Activated gamma-delta T cell treated with anti-CD3 and anti-CD28 coated beads, Interleukin-2, amount 50 U/mL, for 16 hours (primary cell): ENCODE results near the gene LRFN2.

ENCODE experiments used
- DNase-seq: peaks from one replicate; pipeline ENCODE4 v3.0.0-alpha.2; 2020; ENCODE audit warnings: low read depth

LRFN2 gene

DNA sequence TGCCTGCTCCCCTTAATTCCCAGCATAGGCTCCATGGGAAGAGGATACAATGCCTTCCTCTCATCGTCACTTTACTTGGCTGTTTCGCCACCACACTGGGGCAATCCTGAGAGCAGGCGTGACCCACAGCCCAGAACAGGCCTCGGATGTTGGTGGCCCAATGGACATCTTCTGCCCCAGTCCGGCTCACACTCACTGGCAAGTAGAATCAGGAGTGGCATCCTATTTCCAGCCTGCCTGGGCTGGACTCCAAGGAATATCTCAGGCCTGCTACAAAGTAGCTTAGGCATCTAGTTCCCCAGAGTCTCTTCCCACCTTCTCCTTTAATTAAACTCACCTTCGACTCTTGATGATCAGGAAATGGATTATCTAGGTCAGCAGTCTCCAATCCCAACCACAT lies 110.5 kb downstream of the LRFN2 start:
- no peak for DNase-seq

GRCh38 chr6:40474937-40475336 lies 112.2 kb downstream of the LRFN2 start:
- no peak for DNase-seq

DNA sequence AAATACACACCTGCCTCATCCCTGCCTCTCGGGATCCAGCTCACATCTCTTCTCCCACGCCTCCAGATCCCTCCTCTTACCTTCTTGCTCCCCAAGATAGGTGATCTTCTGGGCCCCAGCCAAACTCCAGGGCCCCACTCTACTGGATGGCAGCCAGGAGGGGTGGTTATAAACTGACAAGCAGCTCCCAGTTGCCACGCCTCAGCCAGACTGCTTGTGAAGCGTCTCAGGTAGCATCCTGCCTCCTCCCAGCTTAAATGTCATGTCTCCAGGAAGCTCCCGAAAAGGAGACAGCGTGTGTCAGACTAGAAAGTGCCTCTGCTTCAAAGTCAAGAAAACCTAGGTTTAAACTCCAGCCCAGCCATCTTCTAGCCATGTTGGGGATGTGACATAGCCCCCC lies 114.1 kb downstream of the LRFN2 start:
- DNase-seq, result no peak

GRCh38 chr6:40472353-40472752 lies 114.8 kb downstream of the LRFN2 start:
- no peak for DNase-seq

GRCh38 chr6:40471243-40471642 lies 115.9 kb downstream of the LRFN2 start:
- DNase-seq, result no peak

- DNase-seq, result no peak
Observed at GRCh38 chr6:40469323-40469722, 117.8 kb downstream of the LRFN2 start.

DNA sequence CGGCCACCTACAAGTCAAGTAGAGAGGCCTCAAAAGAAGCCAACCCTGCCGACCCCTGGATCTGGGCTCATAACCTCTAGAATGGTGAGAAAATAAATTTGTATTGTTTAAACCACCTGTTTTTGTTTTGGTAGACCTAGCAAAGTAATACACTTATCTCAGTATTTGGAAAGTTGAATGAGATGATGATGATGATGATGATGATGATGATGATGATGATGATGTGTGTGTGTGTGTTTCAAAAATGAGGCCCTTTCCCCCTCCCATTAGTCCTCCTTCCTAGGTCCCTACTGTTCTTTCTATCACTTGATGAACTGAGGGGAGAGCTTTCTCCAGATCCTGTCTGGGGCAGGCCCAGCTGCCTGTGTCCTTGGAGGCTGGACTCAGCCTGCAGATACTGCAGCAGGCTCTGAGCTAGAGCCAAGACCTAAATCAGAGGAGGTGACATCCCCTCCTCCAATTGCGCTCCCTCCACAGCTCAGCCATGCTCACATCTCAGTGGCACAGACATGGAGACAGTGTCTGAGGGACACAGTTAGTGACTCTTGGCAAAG lies 120.1 kb downstream of the LRFN2 start:
- DNase-seq, result no peak

- DNase-seq, result no peak
Observed at GRCh38 chr6:40461643-40462042, 125.5 kb downstream of the LRFN2 start.

- no peak for DNase-seq
Observed at GRCh38 chr6:40460380-40460779, 126.8 kb downstream of the LRFN2 start.

DNA sequence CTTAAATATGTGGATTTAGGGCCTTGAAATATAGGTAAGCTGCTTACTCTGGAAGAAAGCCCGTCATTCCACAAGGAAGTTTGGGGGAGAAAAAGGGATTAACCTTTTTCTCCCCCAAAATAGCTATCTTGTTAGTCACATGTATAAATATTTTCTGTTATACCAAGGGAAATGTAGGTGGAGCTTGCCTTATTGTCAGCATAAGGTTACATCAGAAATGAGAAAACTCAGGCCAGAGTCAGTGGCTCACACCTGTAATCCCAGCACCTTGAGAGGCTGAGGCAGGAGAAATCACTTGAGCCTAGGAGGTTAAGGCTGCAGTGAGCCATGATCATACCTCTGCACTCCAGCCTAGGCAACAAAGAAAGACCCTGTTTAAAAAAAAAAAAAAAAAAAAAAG lies 129.9 kb downstream of the LRFN2 start:
- DNase-seq, result no peak

DNA sequence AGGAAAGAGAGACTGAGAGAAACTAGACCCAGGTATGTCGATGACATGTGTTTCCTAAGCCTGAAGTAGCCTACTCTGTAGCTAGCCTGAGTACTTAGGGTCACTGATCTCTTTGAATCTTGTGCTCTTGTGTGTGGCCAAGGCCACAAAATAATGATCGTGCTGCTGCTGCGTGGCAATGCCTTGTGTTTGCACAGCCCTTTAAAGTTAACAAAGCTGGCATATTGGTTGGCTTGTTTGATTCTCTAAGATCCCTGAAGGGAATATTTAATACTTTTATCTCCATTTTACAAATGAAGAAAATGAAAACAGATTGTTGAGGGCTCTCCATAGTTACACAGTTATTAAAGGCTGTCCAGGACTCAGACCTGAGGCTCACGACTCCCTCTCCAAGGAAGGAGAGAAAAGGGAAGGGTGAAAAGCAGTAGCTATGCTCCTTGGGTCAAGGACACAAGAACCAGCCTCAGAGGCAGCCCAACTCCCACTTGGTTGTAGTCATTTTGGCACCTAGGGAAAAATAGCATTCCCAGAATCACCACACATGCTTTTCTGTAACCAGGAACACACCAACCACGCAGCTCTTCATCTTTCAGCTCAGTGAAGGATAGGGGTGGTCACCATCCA lies 130.7 kb downstream of the LRFN2 start:
- no peak for DNase-seq

- DNase-seq, result no peak
Observed at GRCh38 chr6:40455686-40456389, 131.3 kb downstream of the LRFN2 start.

DNA sequence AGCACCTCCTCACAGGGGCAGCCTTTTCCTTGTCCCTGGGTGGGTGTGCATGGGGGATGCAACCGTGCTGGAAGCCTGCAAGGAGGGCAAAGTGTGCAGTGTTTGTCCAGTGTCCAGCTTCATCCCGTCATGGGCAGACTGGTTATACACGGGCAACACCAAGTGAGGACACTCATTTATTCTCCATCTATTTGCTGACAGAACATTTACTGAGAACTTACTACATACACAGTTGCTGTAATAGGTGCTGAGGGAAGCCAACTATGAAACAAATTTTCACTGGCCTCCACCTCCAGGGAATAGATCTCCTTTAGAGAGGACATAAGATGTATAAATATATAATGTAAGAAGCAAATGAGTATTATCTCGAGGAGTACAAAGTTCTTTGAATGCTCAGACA lies 136.7 kb downstream of the LRFN2 start:
- no peak for DNase-seq

GRCh38 chr6:40444811-40445210 lies 142.4 kb downstream of the LRFN2 start:
- no peak for DNase-seq

- DNase-seq, result no peak
Observed at GRCh38 chr6:40444312-40444711, 142.9 kb downstream of the LRFN2 start.

GRCh38 chr6:40443842-40444241 lies 143.3 kb downstream of the LRFN2 start:
- no peak for DNase-seq

DNA sequence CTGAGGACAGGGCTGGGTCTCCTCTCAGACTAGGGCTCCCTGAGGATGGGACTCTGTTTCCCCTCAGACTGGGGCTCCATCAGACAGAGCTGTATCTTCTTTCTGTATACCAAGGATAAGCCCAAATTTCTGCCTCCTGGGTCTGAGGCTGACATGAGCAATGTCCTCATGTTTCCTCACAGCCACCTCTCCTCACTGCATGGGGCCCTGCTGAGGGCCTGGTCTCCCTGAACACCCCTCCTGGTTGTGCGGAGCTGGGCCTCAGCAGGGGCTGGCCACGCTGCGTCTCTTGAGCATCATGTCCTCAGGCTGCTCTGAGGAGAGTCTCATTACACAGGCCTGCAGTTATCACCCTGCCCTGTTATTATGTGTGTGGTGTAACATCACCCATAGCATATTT lies 144.6 kb downstream of the LRFN2 start:
- no peak for DNase-seq

DNA sequence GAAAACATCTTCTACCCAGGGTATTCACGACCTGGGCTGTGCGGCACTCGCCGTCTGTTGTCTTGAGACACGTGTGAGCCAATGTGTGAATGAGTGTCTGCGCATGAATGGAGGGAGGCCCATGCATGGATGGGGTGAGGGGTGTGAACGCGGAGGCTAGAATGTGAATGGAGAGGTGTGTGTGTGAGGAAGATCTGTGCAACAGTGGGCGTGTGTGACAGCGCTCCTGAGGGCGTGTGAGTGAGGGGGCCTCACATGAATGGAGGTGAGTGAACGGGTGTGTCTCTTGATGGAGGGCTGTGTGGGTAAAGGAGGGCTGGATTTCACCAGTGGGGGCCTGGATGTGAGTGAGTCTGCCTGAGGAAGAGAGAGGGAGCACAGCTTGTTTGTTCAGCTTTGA lies 146.0 kb downstream of the LRFN2 start:
- no peak for DNase-seq

- DNase-seq, result no peak
Observed at GRCh38 chr6:40440053-40440452, 147.1 kb downstream of the LRFN2 start.

DNA sequence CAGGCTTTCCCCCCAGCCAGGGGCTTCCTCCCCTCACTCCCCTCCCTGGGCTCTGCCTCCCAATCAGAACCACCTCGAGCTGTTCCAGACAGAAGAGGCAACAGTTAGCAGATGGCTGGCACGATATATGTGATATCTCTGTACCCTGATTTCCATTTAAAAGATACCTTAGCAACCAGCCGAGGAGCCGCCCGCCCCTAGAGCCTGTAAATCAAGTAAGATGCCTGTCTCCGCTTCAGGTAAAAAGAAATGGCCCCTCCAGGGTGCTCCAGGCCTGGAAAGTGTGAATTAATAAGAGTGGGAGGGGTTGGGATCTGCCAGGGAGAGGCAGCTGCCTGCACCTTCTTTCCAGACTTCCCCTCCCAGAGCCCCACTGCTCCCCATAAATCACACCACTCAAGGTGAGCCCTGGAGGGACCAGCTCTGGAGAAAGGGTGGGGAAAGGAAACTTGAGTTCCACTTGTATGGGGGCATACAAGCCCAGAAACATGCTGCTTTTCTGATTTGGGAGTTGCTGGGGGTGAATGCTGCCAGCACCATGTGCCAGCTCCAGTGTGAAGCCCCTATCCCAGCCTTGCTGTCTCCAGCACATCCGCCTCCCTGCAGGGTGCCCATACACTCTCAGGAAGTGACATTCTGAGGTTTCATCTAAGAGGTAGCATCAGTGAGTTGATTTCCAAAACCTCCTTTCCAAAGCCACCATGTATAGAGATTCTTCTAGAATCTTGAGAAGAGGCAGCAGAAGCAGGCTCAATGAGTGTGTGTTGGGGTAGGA lies 148.0 kb downstream of the LRFN2 start:
- no peak for DNase-seq

DNA sequence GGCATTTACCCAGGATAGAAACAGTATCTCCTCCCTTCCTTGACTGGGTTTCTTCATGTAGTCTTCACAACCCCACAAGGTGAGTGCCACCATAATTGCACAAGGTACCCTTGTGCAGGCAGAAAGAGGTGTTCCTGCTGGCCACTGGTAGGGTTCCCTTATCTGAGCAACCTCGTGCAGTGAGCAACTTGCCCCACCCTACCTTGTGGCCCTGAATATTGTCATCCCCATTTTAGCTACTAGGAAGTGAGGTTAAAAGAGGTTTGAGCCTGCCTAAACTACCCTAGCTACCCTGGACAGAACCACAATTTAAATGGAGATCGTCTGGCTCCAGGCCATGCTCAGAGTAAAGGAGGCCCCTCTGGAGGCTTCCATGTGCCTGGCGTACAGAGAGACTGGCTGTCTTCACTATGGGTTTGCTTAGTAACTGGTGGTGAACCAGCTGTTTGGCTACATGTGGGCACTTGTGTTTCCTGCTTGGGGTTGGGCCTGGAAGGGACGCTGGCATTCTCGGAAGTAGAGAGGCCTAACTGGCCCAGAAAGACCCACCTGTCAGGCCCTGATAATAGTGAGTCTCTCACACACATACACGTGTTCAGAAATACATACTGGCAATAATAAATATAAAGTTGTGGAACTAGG lies 148.8 kb downstream of the LRFN2 start:
- DNase-seq, result no peak

- no peak for DNase-seq
Observed at GRCh38 chr6:40437631-40438030, 149.5 kb downstream of the LRFN2 start.
